B cell (primary cell): ENCODE measurements around the gene WDR19. TPM values are rescaled to one million over a fixed set of nuclear protein-coding genes. Genes with fewer than 3 reads are reported as not detected.

Experiments
- ATAC-seq: fragments of 200-7000 bp; cut with Tn5 transposase; one replicate; pipeline ENCODE4 v1.10.0; 2021; ENCODE audit warnings: low read depth, mild to moderate bottlenecking, moderate number of reproducible peaks, moderate library complexity
- CTCF ChIA-PET: fragments of 350-600 bp; sonication (Branson Sonifier 250); formaldehyde crosslinking; loops from one replicate; lab custom pipeline; 2021; ENCODE audit warnings: antibody characterized with exemption, inconsistent platforms; lab: Charles Lee
- POLR2A ChIA-PET: fragments of 350-600 bp; sonication (Branson Sonifier 250); formaldehyde crosslinking; loops from one replicate; lab custom pipeline; 2021; ENCODE audit warnings: antibody characterized with exemption; lab: Charles Lee
- DNase-seq: peaks from one replicate; pipeline ENCODE4 v3.0.0; 2013
- H2AFZ ChIP-seq: 2 replicates; pipeline ENCODE4 v1.6.1; 2012; ENCODE audit warnings: mild to moderate bottlenecking, low read depth, low read length; ENCODE audit not compliant: insufficient read depth, poor library complexity, severe bottlenecking
- H3K27ac ChIP-seq, 2 donors: 1 replicate in 1 of 2; 2 replicates in 1 of 2; pipeline ENCODE4 v1.5.1; 2012 to 2013; ENCODE audit warnings: low read length in 2 of 2, mild to moderate bottlenecking in 2 of 2, moderate library complexity in 1 of 2
- H3K27me3 ChIP-seq, 4 experiments: fragments of 200-600 bp in 1 of 4; sonication (generic) in 1 of 4; replicated peaks in 1 of 4; 1 replicate in 2 of 4; 2 replicates in 2 of 4; pipeline versions ENCODE4 v1.6.1 to v1.7.0; 2013 to 2016; ENCODE audit warnings: low read length in 3 of 4, mild to moderate bottlenecking in 2 of 4, mixed read lengths in 1 of 4, moderate library complexity in 1 of 4; ENCODE audit not compliant: insufficient read depth in 4 of 4, control insufficient read depth in 3 of 4; ENCODE audit errors: control extremely low read depth in 1 of 4
- H3K36me3 ChIP-seq, 2 experiments: replicated peaks in 1 of 2; 1 replicate in 1 of 2; 2 replicates in 1 of 2; pipeline versions ENCODE4 v1.6.1 to v1.7.1; 2013; ENCODE audit warnings: low read length in 1 of 2; ENCODE audit not compliant: insufficient read depth in 2 of 2, control insufficient read depth in 1 of 2; ENCODE audit errors: control extremely low read depth in 1 of 2, extremely low read depth in 1 of 2
- H3K4me1 ChIP-seq, 2 donors: fragments of 200-600 bp in 1 of 2; sonication (generic) in 1 of 2; 1 replicate in 1 of 2; 2 replicates in 1 of 2; pipeline versions ENCODE4 v1.5.1 to v1.6.1; 2013 to 2017; ENCODE audit warnings: low read length in 2 of 2; ENCODE audit not compliant: control insufficient read depth in 2 of 2, insufficient read depth in 2 of 2
- H3K4me2 ChIP-seq: replicated peaks from 2 replicates; pipeline ENCODE3; 2012; ENCODE audit warnings: mild to moderate bottlenecking, low read depth, low read length; ENCODE audit not compliant: poor library complexity, severe bottlenecking
- H3K4me3 ChIP-seq, 5 experiments: fragments of 200-600 bp in 1 of 5; sonication (generic) in 1 of 5; 1 replicate in 3 of 5; 2 replicates in 2 of 5; pipeline versions ENCODE4 v1.5.1 to v1.7.0; 2011 to 2016; ENCODE audit warnings: low read length in 4 of 5, mild to moderate bottlenecking in 4 of 5, low read depth in 2 of 5, control low read depth in 1 of 5, moderate library complexity in 1 of 5; ENCODE audit not compliant: insufficient read depth in 1 of 5; ENCODE audit errors: control extremely low read depth in 1 of 5, extremely low read depth in 1 of 5
- H3K79me2 ChIP-seq: fragments of 200-600 bp; sonication (generic); one replicate; pipeline ENCODE4 v1.6.0; 2016; ENCODE audit warnings: low read length; ENCODE audit not compliant: control insufficient read depth, insufficient read depth
- H3K9ac ChIP-seq: fragments of 200-600 bp; sonication (generic); 2 replicates; pipeline ENCODE4 v1.6.1; 2017; ENCODE audit warnings: mild to moderate bottlenecking, low read length, moderate library complexity
- H3K9me3 ChIP-seq, 3 donors: one replicate each; pipeline versions ENCODE4 v1.6.1 to v1.7.1; 2013; ENCODE audit warnings: low read length in 2 of 3; ENCODE audit not compliant: control insufficient read depth in 2 of 3, insufficient read depth in 1 of 3; ENCODE audit errors: control extremely low read depth in 1 of 3
- H4K20me1 ChIP-seq: 2 replicates; pipeline ENCODE4 v1.6.0; 2012; ENCODE audit warnings: mild to moderate bottlenecking, low read length; ENCODE audit not compliant: insufficient read depth, control insufficient read depth, poor library complexity, severe bottlenecking
- H3K27ac Mint-ChIP-seq: one replicate; pipeline ENCODE4 v1.8.0; 2021; ENCODE audit warnings: mixed read lengths
- H3K27me3 Mint-ChIP-seq: one replicate; pipeline ENCODE4 v1.8.0; 2021; ENCODE audit warnings: mixed read lengths
- H3K4me1 Mint-ChIP-seq: one replicate; pipeline ENCODE4 v1.8.0; 2021; ENCODE audit warnings: mixed read lengths
- H3K4me3 Mint-ChIP-seq: one replicate; pipeline ENCODE4 v1.8.0; 2021; ENCODE audit warnings: mixed read lengths
- H3K9me3 Mint-ChIP-seq: one replicate; pipeline ENCODE4 v1.8.0; 2022; ENCODE audit warnings: mixed read lengths; ENCODE audit not compliant: insufficient read depth
- EZH2 ChIP-seq: IDR thresholded peaks from 2 replicates; pipeline ENCODE4 v1.6.1; 2012; ENCODE audit warnings: borderline replicate concordance, low read depth, mild to moderate bottlenecking, moderate library complexity, low read length; ENCODE audit not compliant: insufficient read depth, poor library complexity, severe bottlenecking
- WGBS: methylation state at CpG from one replicate; pipeline ENCODE4 v1.1.5; 2013; ENCODE audit warnings: missing lambda C conversion rate; ENCODE audit not compliant: insufficient coverage; 5-methylcytosine and 5-hydroxymethylcytosine counted together
- intact Hi-C: fragments of 100-400 bp; cut with micrococcal nuclease; formaldehyde crosslinking; loops from one replicate; pipeline ENCODE4 v1.10.0; 2022
- polyA plus RNA-seq: library from polyadenylated mRNA; depleted of rRNA; stranded (reverse); fragments of >200 nt; gene quantifications from 2 replicates; pipeline ENCODE4 v1.2.3, GENCODE V29; 2012
- total RNA-seq, 2 donors: library from RNA; stranded (reverse); fragments of 120-200 nt in 1 of 2; gene quantifications; 1 replicate in 1 of 2; 2 replicates in 1 of 2; pipeline versions ENCODE4 v1.2.3 to v1.2.4, GENCODE V29; 2013 to 2022
- TF ChIP-seq, protein P1 (sequence below): fragments of 200-600 bp; IDR thresholded peaks from one replicate; pipeline ENCODE4 v1.8.0; 2022; ENCODE audit warnings: antibody characterized with exemption, mild to moderate bottlenecking

Gene WDR19
- total and polyA plus RNA-seq, 2 donors (not counting 1 experiment from before 2014, with no cell fraction given), result 35.1 to 79.8 TPM

DNA sequence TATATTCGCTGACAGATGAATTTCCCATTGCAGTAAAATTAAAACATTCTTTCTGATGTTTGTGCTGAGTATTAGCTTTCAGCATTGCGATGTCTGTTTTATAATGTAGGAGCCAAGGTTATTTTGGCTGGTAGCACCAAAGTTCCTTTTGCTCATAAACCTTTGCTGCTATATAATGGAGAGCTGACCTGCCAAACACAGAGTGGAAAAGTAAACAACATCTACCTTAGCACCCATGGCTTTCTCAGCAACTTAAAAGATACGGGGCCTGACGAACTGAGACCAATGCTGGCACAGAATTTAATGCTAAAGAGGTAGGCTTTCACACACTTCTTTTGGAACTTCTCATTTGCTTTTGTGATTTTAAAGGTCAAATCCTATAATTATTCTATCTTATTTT lies 46.0 kb downstream of the WDR19 start:
- Histone ChIP-seq H3K79me2 (no peaks in the 10 kb centered on the region), H3K4me3 (no peak overlapping the region), H3K4me1 (no peaks in the 10 kb centered on the region), H2AFZ (no peak overlapping the region), H4K20me1 (no peaks in the 10 kb centered on the region), H3K9me3 (no peaks in the 10 kb centered on the region), H3K27ac (no peak overlapping the region), H3K36me3 (peaks cover 0 to 6% of the 10 kb centered on the region in 2 experiments), H3K27me3 (no peaks in the 10 kb centered on the region), H3K4me2 (no peak overlapping the region), H3K9ac (no peak overlapping the region)
- ATAC-seq (no peak), DNase-seq (no peak)
- H3K27me3 Mint-ChIP-seq, result no peaks in the 10 kb centered on the region
- POLR2A ChIA-PET, result no interaction called here
- no CpG with 5 or more reads among the region's 4 CpGs for WGBS
- no peaks in the 10 kb centered on the region for H3K4me1 Mint-ChIP-seq
- H3K27ac Mint-ChIP-seq, result no peak overlapping the region
- CTCF ChIA-PET, result no interaction called here
- no peak overlapping the region for H3K4me3 Mint-ChIP-seq
- intact Hi-C loops, result no loop called here
- H3K9me3 Mint-ChIP-seq, result no peaks in the 10 kb centered on the region
- TF ChIP-seq EZH2, result no peak
- TF ChIP-seq, protein P1, sequence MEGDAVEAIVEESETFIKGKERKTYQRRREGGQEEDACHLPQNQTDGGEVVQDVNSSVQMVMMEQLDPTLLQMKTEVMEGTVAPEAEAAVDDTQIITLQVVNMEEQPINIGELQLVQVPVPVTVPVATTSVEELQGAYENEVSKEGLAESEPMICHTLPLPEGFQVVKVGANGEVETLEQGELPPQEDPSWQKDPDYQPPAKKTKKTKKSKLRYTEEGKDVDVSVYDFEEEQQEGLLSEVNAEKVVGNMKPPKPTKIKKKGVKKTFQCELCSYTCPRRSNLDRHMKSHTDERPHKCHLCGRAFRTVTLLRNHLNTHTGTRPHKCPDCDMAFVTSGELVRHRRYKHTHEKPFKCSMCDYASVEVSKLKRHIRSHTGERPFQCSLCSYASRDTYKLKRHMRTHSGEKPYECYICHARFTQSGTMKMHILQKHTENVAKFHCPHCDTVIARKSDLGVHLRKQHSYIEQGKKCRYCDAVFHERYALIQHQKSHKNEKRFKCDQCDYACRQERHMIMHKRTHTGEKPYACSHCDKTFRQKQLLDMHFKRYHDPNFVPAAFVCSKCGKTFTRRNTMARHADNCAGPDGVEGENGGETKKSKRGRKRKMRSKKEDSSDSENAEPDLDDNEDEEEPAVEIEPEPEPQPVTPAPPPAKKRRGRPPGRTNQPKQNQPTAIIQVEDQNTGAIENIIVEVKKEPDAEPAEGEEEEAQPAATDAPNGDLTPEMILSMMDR, result no peak

DNA sequence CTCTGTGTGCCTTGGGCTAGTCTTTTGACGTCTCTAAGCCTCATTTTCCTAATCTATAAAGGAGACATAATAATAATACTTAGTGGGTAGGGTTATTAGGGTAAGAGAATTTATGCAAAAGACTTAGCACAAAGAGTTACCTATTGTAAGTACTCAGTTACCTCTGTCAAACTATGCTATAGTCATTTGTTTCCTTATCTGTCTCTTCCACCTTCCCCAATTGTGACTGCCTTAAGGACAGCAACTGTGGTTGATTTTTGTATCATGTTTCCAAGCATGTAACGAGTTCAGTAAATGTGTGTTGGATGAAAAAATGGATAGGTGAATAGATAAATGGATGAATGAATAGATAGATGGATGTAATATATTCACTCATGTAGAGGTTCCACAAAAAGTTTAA lies 48.1 kb downstream of the WDR19 start:
- H3K9me3 ChIP-seq, result no peaks in the 10 kb centered on the region
- H3K27me3 ChIP-seq, result no peaks in the 10 kb centered on the region
- peaks cover 0 to 12% of the 10 kb centered on the region in 2 experiments for H3K36me3 ChIP-seq
- ATAC-seq, result no peak
- no peak overlapping the region for H3K4me3 ChIP-seq
- H3K4me1 ChIP-seq, result no peaks in the 10 kb centered on the region
- no peak for DNase-seq
- Mint-ChIP-seq H3K27ac (no peak overlapping the region), H3K4me1 (no peaks in the 10 kb centered on the region), H3K27me3 (no peaks in the 10 kb centered on the region), H3K9me3 (no peaks in the 10 kb centered on the region), H3K4me3 (no peak overlapping the region)
- H3K4me2 ChIP-seq, result no peak overlapping the region
- H3K79me2 ChIP-seq, result no peaks in the 10 kb centered on the region
- H3K9ac ChIP-seq, result no peak overlapping the region
- H2AFZ ChIP-seq, result no peak overlapping the region
- 88% methylated on average over 1 of the region's 2 CpGs for WGBS
- H3K27ac ChIP-seq, result no peak overlapping the region
- POLR2A ChIA-PET, result no interaction called here
- CTCF ChIA-PET, result no interaction called here
- TF ChIP-seq, protein P1, result no peak
- TF ChIP-seq EZH2, result no peak
- no peaks in the 10 kb centered on the region for H4K20me1 ChIP-seq
- intact Hi-C loops, result no loop called here
